KMS-11 (cell line): ENCODE measurements around the gene ATP8A2.

ENCODE experiments used
- H2AFZ ChIP-seq: fragments of 200-600 bp; sonication (generic); 2 replicates; pipeline ENCODE4 v1.6.1; 2016; ENCODE audit warnings: antibody characterized with exemption, mixed run types, low read depth
- H3K27ac ChIP-seq: fragments of 200-600 bp; sonication (generic); 2 replicates; pipeline ENCODE4 v1.6.1; 2016; ENCODE audit warnings: mild to moderate bottlenecking, mixed run types
- H3K27me3 ChIP-seq: fragments of 200-600 bp; sonication (generic); 2 replicates; pipeline ENCODE4 v1.6.1; 2017; ENCODE audit warnings: mild to moderate bottlenecking, low read depth, mixed run types, moderate library complexity; ENCODE audit not compliant: insufficient read depth
- H3K36me3 ChIP-seq: fragments of 200-600 bp; sonication (generic); 2 replicates; pipeline ENCODE4 v1.6.1; 2017; ENCODE audit warnings: mild to moderate bottlenecking, mixed run types; ENCODE audit not compliant: insufficient read depth
- H3K4me1 ChIP-seq: fragments of 200-600 bp; sonication (generic); 2 replicates; pipeline ENCODE4 v1.6.1; 2016; ENCODE audit warnings: mild to moderate bottlenecking, low read depth, mixed run types; ENCODE audit not compliant: poor library complexity, severe bottlenecking
- H3K4me2 ChIP-seq: fragments of 200-600 bp; sonication (generic); 2 replicates; pipeline ENCODE4 v1.7.0; 2016; ENCODE audit warnings: mild to moderate bottlenecking, mixed run types
- H3K4me3 ChIP-seq: fragments of 200-600 bp; sonication (generic); IDR thresholded peaks from 2 replicates; pipeline ENCODE4 v1.6.1; 2017; ENCODE audit warnings: low read depth, low read length, mixed read lengths; ENCODE audit not compliant: insufficient read depth
- H3K79me2 ChIP-seq: fragments of 200-600 bp; sonication (generic); 2 replicates; pipeline ENCODE4 v1.6.1; 2016; ENCODE audit warnings: low read depth, mixed run types; ENCODE audit not compliant: insufficient read depth
- H3K9ac ChIP-seq: fragments of 200-600 bp; sonication (generic); 2 replicates; pipeline ENCODE4 v1.6.1; 2016; ENCODE audit warnings: mild to moderate bottlenecking, mixed run types
- H4K20me1 ChIP-seq: fragments of 200-600 bp; sonication (generic); 2 replicates; pipeline ENCODE4 v1.6.1; 2016; ENCODE audit warnings: mild to moderate bottlenecking, mixed run types; ENCODE audit not compliant: insufficient read depth
- TF ChIP-seq, protein P1 (sequence below): fragments of 200-600 bp; sonication (generic); conservative IDR thresholded peaks from 2 replicates; pipeline ENCODE4 v1.6.1; 2017; ENCODE audit warnings: low read depth, mild to moderate bottlenecking, antibody characterized with exemption, low read length, moderate library complexity, mixed read lengths

The ATP8A2 gene

DNA sequence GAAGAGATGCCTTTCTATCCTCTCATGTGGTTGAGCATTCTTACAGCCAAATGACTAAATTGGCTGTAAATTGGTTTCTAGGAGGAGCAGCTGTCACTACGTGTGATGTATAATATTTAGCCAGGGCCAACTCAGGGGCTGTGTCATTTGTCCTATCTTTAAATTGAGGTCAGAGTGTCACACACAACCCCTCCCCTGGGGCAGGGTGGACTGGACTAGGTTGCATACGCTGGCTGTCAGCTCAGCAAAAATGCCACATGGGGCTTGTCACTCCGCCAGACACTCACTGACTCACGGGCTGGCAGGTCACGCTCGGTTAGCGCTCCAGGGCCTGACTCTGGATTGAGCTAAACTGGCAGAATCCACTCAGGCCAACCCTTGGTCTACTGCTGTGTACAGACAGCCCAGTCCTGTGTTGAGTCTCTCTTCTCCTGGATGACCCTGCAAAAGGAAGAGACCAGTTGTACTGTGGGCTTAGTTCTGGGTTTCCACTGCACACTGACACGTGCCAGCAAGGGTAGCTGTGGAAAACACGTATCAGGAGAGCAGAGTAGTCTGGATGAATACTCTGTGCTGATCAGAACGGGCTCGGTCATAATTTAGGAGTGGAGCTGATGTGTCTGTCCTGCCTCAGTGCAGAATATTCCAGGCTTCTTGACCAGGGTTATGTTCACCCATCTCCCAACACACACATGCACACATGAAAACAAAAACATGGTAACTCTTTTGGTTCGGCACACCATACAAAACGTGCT lies 650.9 kb downstream of the ATP8A2 start:
- H3K36me3 ChIP-seq = no peaks in the 10 kb centered on the region
- no peaks in the 10 kb centered on the region for H3K4me1 ChIP-seq
- no peak overlapping the region for H3K4me2 ChIP-seq
- no peaks in the 10 kb centered on the region for H3K79me2 ChIP-seq
- TF ChIP-seq, protein P1, sequence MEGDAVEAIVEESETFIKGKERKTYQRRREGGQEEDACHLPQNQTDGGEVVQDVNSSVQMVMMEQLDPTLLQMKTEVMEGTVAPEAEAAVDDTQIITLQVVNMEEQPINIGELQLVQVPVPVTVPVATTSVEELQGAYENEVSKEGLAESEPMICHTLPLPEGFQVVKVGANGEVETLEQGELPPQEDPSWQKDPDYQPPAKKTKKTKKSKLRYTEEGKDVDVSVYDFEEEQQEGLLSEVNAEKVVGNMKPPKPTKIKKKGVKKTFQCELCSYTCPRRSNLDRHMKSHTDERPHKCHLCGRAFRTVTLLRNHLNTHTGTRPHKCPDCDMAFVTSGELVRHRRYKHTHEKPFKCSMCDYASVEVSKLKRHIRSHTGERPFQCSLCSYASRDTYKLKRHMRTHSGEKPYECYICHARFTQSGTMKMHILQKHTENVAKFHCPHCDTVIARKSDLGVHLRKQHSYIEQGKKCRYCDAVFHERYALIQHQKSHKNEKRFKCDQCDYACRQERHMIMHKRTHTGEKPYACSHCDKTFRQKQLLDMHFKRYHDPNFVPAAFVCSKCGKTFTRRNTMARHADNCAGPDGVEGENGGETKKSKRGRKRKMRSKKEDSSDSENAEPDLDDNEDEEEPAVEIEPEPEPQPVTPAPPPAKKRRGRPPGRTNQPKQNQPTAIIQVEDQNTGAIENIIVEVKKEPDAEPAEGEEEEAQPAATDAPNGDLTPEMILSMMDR = no peak
- no peaks in the 10 kb centered on the region for H4K20me1 ChIP-seq
- no peak overlapping the region for H3K4me3 ChIP-seq
- H2AFZ ChIP-seq = no peak overlapping the region
- no peak overlapping the region for H3K27ac ChIP-seq
- H3K9ac ChIP-seq = no peak overlapping the region
- no peaks in the 10 kb centered on the region for H3K27me3 ChIP-seq

DNA sequence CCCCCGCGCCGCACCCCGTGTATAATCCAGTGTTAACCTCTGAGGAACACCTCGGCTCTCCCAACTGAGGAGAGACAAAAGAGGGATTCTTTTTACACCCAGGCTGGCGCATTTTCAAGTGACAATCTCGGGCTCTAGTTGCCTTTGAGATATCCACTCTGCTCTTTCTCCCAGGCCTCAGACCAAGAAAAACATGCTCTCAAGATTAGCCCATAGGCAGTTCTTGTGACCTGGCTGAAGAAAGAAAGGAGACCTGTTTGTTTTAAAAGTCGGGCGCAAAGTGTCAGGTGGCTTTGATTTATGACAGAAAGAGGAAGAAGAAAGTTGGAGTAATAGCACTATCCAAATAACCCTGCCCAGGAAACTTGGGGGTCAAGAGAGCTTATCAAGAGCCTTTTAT lies 652.8 kb downstream of the ATP8A2 start:
- Histone ChIP-seq H3K9ac (no peak overlapping the region), H3K4me2 (no peak overlapping the region), H3K27me3 (no peaks in the 10 kb centered on the region), H3K79me2 (no peaks in the 10 kb centered on the region), H3K36me3 (no peaks in the 10 kb centered on the region), H3K27ac (no peak overlapping the region), H3K4me1 (no peaks in the 10 kb centered on the region), H4K20me1 (no peaks in the 10 kb centered on the region), H2AFZ (no peak overlapping the region), H3K4me3 (no peak overlapping the region)
- TF ChIP-seq, protein P1 = no peak

DNA sequence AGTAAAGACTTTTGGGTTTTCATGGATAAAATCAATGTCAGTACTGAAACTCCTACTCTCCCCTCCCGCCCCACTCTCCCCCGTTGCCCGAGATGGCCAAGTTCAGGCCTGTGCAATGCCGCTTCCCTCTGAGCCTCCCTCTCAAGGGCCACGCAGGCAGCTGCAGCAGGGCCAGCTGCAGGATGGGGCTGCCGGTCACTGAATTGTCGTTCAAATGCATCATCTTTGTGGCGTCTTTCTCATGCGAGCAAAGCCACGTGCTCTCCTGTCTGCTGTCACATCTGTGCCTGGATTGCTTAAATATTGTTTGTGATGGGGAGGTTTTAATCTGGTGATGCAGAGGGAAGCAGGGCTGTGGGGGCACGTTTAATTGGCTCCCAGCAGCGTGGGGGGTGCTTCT lies 653.4 kb downstream of the ATP8A2 start:
- Histone ChIP-seq H3K4me1 (no peaks in the 10 kb centered on the region), H3K4me2 (no peak overlapping the region), H3K36me3 (no peaks in the 10 kb centered on the region), H4K20me1 (no peaks in the 10 kb centered on the region), H3K9ac (no peak overlapping the region), H3K79me2 (no peaks in the 10 kb centered on the region), H3K4me3 (no peak overlapping the region), H3K27ac (no peak overlapping the region), H2AFZ (no peak overlapping the region), H3K27me3 (no peaks in the 10 kb centered on the region)
- TF ChIP-seq, protein P1 = no peak

DNA sequence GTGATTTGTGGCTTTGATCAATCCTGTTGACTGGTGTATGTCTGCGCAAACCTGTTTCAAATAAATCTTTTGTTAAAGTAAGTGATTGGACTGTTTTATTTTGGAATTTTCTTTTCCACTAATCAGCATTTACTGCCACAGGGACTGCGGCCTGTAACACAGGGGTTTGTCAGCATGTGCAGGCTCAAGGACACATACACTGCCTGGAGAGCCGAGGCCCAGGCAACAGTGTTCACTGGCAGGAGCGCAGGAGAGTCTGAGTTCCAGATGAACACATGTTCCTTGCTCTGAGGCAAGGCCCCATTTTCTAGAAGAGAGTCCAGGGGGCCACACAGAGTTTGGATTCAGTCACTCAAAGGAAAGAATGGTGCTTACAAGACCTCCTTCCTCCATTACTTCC lies 654.0 kb downstream of the ATP8A2 start:
- H3K27me3 ChIP-seq = no peaks in the 10 kb centered on the region
- no peak overlapping the region for H2AFZ ChIP-seq
- TF ChIP-seq, protein P1 = no peak
- H3K4me1 ChIP-seq = no peaks in the 10 kb centered on the region
- no peak overlapping the region for H3K27ac ChIP-seq
- H4K20me1 ChIP-seq = no peaks in the 10 kb centered on the region
- H3K4me2 ChIP-seq = no peak overlapping the region
- no peaks in the 10 kb centered on the region for H3K36me3 ChIP-seq
- H3K79me2 ChIP-seq = no peaks in the 10 kb centered on the region
- H3K4me3 ChIP-seq = no peak overlapping the region
- H3K9ac ChIP-seq = no peak overlapping the region
